ENCODE measurements around the gene CLIC4. TPM values are rescaled to one million over a fixed set of nuclear protein-coding genes. Genes with fewer than 3 reads are reported as not detected.
"Not testable (repeated sequence)": the region's sequence is repeated elsewhere in the genome, so short reads cannot be mapped to it uniquely, and the experiment has no call there.

The CLIC4 gene
- total and polyA plus RNA-seq, 4 donors: 97.4 to 245 (median 155) TPM

DNA sequence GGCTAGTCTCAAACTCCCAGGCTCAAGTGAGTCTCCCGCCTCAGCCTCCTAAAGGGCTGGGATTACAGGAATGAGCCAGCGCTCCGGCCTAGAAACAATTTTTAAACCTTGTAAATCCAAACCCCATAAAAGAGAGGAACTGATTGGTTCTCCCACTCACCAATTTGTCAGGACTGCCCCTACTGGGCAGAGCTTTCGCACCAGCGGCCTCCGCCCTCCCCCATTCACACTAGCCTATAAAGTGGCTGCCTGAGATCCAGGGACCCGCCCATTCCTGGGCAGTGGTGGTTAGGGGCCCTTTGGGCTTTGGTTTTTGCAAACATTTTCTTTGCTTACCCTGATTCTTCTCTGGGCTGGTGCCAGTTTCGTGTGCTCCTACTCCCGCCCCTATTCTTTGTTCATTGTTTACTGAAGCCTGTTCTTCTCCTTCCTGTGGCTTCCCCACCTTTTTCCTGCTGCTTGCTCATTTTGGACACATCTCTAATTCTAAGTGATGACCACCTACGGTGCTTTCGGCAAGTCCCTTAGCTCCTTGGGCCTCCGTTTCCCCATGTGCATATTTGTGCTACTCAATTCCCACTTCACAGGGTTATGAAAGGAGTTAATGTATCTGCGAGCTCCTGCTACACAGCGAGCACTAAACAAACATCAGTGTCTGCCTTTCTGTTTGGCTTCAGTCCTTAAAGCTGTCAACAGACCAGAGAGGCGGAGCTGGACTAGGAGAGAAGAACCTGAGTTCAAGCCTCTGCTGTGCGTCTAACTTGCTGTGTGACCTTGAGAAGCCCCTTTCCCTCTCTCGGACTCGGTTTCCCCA is 39.8 kb upstream of the CLIC4 start:
- WGBS (ENCODE audit: insufficient coverage): 39% methylated on average over 11 of the region's 18 CpGs
- no peaks in the 10 kb centered on the region for H3K27me3 ChIP-seq (ENCODE audit: control insufficient read depth, insufficient read depth, low read length)
- peak in 3 of 6 donors; percentile 54 to 91 (median 87) for DNase-seq (ENCODE audit: low read depth in 4 of 6, low spot score in 6 of 6)
- peak overlapping the region; percentile 85 for H3K27ac ChIP-seq (ENCODE audit: low read depth, low read length)
- no peaks in the 10 kb centered on the region for H3K9me3 ChIP-seq (ENCODE audit: control insufficient read depth, insufficient read depth, low read length)
- H3K4me1 ChIP-seq (ENCODE audit: control insufficient read depth, insufficient read depth, low read length): peaks cover 18% of the 10 kb centered on the region
- peak overlapping the region; percentile 18 for H3K4me3 ChIP-seq (ENCODE audit: low read depth, low read length)
- H3K36me3 ChIP-seq (ENCODE audit: control insufficient read depth, insufficient read depth, low read length): no peaks in the 10 kb centered on the region

DNA sequence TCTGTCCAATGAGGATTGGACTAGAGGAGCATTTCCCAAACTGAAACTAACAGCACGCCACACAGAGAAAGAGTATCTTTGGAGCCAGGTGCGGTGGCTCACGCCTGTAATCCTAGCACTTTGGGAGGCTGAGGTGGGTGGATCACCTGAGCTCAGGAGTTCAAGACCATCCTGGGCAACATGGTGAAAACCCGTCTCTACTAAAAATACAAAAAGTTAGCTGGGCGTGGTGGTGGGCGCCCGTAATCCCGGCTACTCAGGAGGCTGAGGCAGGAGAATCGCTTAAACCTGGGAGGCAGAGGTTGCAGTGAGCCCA is 39.2 kb upstream of the CLIC4 start:
- Histone ChIP-seq H3K27ac (ENCODE audit: low read depth, low read length) (peak overlapping the region; percentile 85), H3K4me1 (ENCODE audit: control insufficient read depth, insufficient read depth, low read length) (peaks cover 18% of the 10 kb centered on the region)
- not testable (repeated sequence) for H3K4me3 ChIP-seq (ENCODE audit: low read depth, low read length); H3K27me3 ChIP-seq (ENCODE audit: control insufficient read depth, insufficient read depth, low read length); DNase-seq (ENCODE audit: low read depth in 4 of 6, low spot score in 6 of 6); H3K36me3 ChIP-seq (ENCODE audit: control insufficient read depth, insufficient read depth, low read length); H3K9me3 ChIP-seq (ENCODE audit: control insufficient read depth, insufficient read depth, low read length)
- WGBS (ENCODE audit: insufficient coverage): 99% methylated on average over 8 of the region's 9 CpGs

DNA sequence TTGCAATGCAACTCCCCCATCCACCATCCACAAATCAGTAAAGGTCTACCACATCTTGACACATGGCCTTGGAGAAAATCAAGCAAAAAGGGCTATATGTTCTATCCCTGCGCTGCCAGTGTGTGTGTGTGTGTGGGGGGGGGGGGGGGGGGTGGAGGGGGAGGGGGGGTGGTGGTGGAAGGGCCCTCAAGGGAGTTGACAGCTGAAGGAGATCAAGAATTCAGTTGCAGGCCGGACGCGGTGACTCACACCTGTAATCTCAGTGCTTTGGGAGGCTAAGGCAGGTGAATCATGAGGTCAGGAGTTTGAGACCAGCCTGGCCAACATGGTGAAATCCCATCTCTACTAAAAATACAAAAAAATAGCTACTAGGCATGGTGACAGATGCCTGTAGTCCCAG is 37.6 kb upstream of the CLIC4 start:
- H3K9me3 ChIP-seq (ENCODE audit: control insufficient read depth, insufficient read depth, low read length): no peaks in the 10 kb centered on the region
- WGBS (ENCODE audit: insufficient coverage): no CpG with 5 or more reads among the region's 4 CpGs

DNA sequence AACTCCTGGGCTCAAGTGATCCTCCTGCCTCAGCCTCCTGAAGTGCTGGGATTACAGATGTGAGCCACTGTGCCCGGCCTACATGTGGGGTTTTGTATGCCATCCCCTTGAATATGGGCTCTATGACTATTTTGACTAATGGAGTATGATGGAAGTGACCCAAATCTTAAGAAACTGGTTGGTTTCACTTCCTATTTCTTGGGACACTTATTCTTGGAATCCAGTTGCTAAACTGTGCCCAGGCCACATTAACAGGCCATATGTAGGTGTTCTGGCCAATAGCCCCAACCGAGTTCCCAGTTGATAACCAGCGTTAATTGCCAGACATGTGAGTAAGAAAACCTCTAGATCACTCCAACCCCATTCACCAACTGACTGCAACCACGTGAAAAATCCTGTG is 36.3 kb upstream of the CLIC4 start:
- no peak overlapping the region for H3K27ac ChIP-seq (ENCODE audit: low read depth, low read length)
- no peaks in the 10 kb centered on the region for H3K9me3 ChIP-seq (ENCODE audit: control insufficient read depth, insufficient read depth, low read length)
- peaks cover 14% of the 10 kb centered on the region for H3K4me1 ChIP-seq (ENCODE audit: control insufficient read depth, insufficient read depth, low read length)
- no peaks in the 10 kb centered on the region for H3K27me3 ChIP-seq (ENCODE audit: control insufficient read depth, insufficient read depth, low read length)
- no CpG with 5 or more reads among the region's 4 CpGs for WGBS (ENCODE audit: insufficient coverage)
- H3K36me3 ChIP-seq (ENCODE audit: control insufficient read depth, insufficient read depth, low read length): no peaks in the 10 kb centered on the region
- DNase-seq (ENCODE audit: low read depth in 4 of 6, low spot score in 6 of 6): no peak
- H3K4me3 ChIP-seq (ENCODE audit: low read depth, low read length): no peak overlapping the region

More for the DNA sequence above, 37.6 kb upstream of the CLIC4 start:
- Histone ChIP-seq H3K4me3 (ENCODE audit: low read depth, low read length) (no peak overlapping the region), H3K36me3 (ENCODE audit: control insufficient read depth, insufficient read depth, low read length) (no peaks in the 10 kb centered on the region), H3K27ac (ENCODE audit: low read depth, low read length) (no peak overlapping the region), H3K27me3 (ENCODE audit: control insufficient read depth, insufficient read depth, low read length) (no peaks in the 10 kb centered on the region), H3K4me1 (ENCODE audit: control insufficient read depth, insufficient read depth, low read length) (peaks cover 14% of the 10 kb centered on the region)
- no peak for DNase-seq (ENCODE audit: low read depth in 4 of 6, low spot score in 6 of 6)

DNA sequence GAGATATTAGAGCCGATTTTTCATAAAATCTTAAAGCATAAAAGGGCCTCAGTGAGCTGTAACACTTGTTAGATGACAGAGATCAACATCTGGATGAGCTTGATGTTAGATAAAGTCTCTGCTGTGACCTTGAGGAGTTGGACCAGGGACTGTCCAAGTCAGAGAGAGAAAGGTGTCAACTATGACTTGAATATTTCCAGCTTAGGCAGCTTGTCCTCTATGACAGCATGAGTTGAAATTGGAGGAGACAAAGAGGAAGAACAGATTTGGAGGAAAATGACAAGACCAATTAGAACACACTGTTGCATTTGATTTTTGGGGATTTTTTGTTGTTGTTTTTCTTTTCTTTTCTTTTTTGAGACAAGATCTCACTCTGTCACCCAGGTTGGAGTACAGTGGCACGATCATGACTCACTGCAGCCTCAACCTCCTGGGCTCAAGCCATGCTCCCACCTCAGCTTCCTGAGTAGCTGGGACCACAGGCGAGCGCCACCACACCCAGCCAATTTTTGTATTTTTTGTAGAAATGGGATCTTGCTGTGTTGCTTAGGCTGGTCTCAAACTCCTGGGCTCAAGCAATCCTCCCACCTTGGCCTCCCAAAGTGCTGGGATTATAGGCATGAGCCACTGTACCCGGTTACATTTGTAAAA is 35.3 kb upstream of the CLIC4 start:
- Histone ChIP-seq H3K4me3 (ENCODE audit: low read depth, low read length) (no peak overlapping the region), H3K27me3 (ENCODE audit: control insufficient read depth, insufficient read depth, low read length) (no peaks in the 10 kb centered on the region), H3K4me1 (ENCODE audit: control insufficient read depth, insufficient read depth, low read length) (peaks cover 14% of the 10 kb centered on the region), H3K36me3 (ENCODE audit: control insufficient read depth, insufficient read depth, low read length) (no peaks in the 10 kb centered on the region), H3K9me3 (ENCODE audit: control insufficient read depth, insufficient read depth, low read length) (no peaks in the 10 kb centered on the region), H3K27ac (ENCODE audit: low read depth, low read length) (no peak overlapping the region)
- 75% methylated on average over 1 of the region's 5 CpGs for WGBS (ENCODE audit: insufficient coverage)
- no peak for DNase-seq (ENCODE audit: low read depth in 4 of 6, low spot score in 6 of 6)

DNA sequence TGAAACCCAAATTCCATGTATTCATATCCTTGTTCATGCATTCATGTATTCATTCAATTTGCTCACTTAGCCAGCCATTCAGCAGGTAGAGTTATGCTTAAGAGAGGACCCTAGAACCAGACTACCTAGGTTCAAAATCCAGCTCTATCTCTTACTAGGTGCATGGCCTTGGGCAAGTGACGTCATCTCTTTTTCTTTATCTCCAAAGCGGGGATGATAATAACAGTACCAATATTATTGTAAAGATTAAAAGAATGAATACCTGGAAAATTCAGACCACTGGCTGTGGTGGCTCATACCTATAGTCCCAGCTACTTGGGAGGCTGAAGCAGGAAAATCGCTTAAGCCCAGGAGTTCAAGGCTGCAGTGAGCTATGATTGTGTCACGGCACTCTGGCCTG is 33.9 kb upstream of the CLIC4 start:
- Histone ChIP-seq H3K4me1 (ENCODE audit: control insufficient read depth, insufficient read depth, low read length) (peaks cover 21% of the 10 kb centered on the region), H3K9me3 (ENCODE audit: control insufficient read depth, insufficient read depth, low read length) (no peaks in the 10 kb centered on the region), H3K27me3 (ENCODE audit: control insufficient read depth, insufficient read depth, low read length) (no peaks in the 10 kb centered on the region), H3K4me3 (ENCODE audit: low read depth, low read length) (no peak overlapping the region), H3K27ac (ENCODE audit: low read depth, low read length) (no peak overlapping the region), H3K36me3 (ENCODE audit: control insufficient read depth, insufficient read depth, low read length) (no peaks in the 10 kb centered on the region)
- DNase-seq (ENCODE audit: low read depth in 4 of 6, low spot score in 6 of 6): no peak
- WGBS (ENCODE audit: insufficient coverage): 93% methylated on average over 2 of the region's 4 CpGs

DNA sequence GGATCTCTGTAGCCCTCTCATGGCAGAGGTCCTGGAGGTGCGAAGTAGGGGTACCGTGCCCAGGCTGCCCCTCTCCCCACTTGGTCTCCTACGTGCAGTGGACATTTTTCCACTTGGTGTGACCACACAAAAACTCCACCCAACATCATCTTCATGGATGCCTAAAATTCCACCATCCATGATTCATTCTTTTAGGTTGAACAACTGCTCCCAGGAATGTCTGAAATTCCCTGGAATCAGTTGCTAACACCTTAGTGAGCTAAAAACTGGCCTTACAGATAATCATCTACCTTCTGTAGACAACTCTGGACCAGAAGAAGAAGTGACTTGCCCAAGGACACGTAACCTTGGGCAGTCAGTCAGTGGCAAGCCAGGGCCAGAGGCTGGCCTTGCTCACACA is 32.1 kb upstream of the CLIC4 start:
- Histone ChIP-seq H3K9me3 (ENCODE audit: control insufficient read depth, insufficient read depth, low read length) (no peaks in the 10 kb centered on the region), H3K27ac (ENCODE audit: low read depth, low read length) (no peak overlapping the region), H3K4me3 (ENCODE audit: low read depth, low read length) (no peak overlapping the region), H3K4me1 (ENCODE audit: control insufficient read depth, insufficient read depth, low read length) (peaks cover 35% of the 10 kb centered on the region), H3K36me3 (ENCODE audit: control insufficient read depth, insufficient read depth, low read length) (no peaks in the 10 kb centered on the region), H3K27me3 (ENCODE audit: control insufficient read depth, insufficient read depth, low read length) (no peaks in the 10 kb centered on the region)
- no peak for DNase-seq (ENCODE audit: low read depth in 4 of 6, low spot score in 6 of 6)
- WGBS (ENCODE audit: insufficient coverage): 100% methylated on average over 4 of the region's 4 CpGs

DNA sequence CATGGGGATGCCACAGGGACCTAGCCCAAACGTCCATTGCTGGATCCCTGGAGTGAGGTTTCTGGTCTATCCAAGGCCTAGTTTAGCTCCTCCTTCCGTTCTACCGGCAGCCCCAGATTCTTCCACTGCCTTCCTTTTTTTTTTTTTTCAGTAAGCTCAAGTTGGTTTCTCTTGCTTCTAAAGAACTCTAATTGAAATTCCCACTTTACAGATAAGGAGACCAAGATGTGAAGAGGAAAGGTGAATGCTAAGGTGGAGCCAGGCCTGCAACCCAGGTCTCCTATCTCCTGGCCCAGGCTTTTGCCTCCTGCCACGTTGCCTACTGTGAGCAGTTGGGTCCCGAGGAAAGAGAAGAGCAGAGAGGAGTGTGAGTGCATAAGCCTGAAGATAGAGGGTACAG is 31.5 kb upstream of the CLIC4 start:
- WGBS (ENCODE audit: insufficient coverage): 44% methylated on average over 1 of the region's 5 CpGs
- no peaks in the 10 kb centered on the region for H3K27me3 ChIP-seq (ENCODE audit: control insufficient read depth, insufficient read depth, low read length)
- H3K27ac ChIP-seq (ENCODE audit: low read depth, low read length): peak overlapping the region; percentile 93
- H3K36me3 ChIP-seq (ENCODE audit: control insufficient read depth, insufficient read depth, low read length): no peaks in the 10 kb centered on the region
- peaks cover 40% of the 10 kb centered on the region for H3K4me1 ChIP-seq (ENCODE audit: control insufficient read depth, insufficient read depth, low read length)
- no peak for DNase-seq (ENCODE audit: low read depth in 4 of 6, low spot score in 6 of 6)
- no peaks in the 10 kb centered on the region for H3K9me3 ChIP-seq (ENCODE audit: control insufficient read depth, insufficient read depth, low read length)
- no peak overlapping the region for H3K4me3 ChIP-seq (ENCODE audit: low read depth, low read length)

DNA sequence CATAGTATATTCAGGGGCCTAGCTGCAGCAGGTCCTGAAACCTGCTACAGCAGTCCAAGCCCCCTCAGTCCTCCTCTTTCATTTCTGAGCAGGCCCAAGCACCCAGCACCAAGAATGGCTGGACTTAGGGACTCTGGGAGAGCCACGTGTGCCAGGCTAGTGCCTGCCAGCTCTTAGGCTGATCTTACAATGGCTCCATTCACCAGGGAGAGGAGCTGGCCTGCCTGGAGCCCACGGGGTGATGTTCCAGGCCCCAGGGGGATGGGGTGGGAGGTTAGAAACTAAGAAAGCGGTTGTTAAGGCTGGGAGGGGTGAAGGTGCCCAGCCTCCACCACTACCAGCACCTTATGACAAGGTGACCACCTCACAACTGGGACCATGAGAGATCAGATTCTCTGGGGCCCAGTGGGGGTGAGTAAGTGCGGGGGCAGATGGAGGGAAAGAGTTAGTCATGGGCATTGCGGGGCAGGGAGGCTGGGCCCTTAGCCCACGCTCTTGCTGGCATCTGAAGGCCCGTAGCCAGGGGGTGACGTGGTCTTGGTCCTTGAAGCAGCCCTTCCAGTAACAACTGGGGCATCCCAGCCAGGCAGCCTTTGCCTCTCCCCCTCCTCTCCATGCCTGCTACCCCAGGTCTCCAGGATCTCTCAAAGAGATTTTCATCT is 30.3 kb upstream of the CLIC4 start:
- Histone ChIP-seq H3K4me1 (ENCODE audit: control insufficient read depth, insufficient read depth, low read length) (peaks cover 43% of the 10 kb centered on the region), H3K4me3 (ENCODE audit: low read depth, low read length) (no peak overlapping the region), H3K27ac (ENCODE audit: low read depth, low read length) (peak overlapping the region; percentile 93), H3K36me3 (ENCODE audit: control insufficient read depth, insufficient read depth, low read length) (no peaks in the 10 kb centered on the region), H3K9me3 (ENCODE audit: control insufficient read depth, insufficient read depth, low read length) (no peaks in the 10 kb centered on the region), H3K27me3 (ENCODE audit: control insufficient read depth, insufficient read depth, low read length) (no peaks in the 10 kb centered on the region)
- peak in 2 of 6 donors; percentile 51 to 89 for DNase-seq (ENCODE audit: low read depth in 4 of 6, low spot score in 6 of 6)
- 42% methylated on average over 7 of the region's 8 CpGs for WGBS (ENCODE audit: insufficient coverage)
